ENCODE results near the gene SPTLC1. TPM values are rescaled to one million over a fixed set of nuclear protein-coding genes. Genes with fewer than 3 reads are reported as not detected.

SPTLC1 gene
- polyA plus RNA-seq, 1 donor: 47.1 TPM

Other genes with a start within 250 kb of the SPTLC1 start
- 3.1 TPM for gene ROR2, start 165.2 kb downstream of the SPTLC1 start, polyA plus RNA-seq (ENCODE audit: insufficient read length)
- gene IARS1, start 178.3 kb upstream of the SPTLC1 start, polyA plus RNA-seq (ENCODE audit: insufficient read length): 64.0 TPM
- 26.7 TPM for gene NOL8, start 209.9 kb upstream of the SPTLC1 start, polyA plus RNA-seq (ENCODE audit: insufficient read length)
- 4.9 TPM for gene CENPP, start 210.5 kb upstream of the SPTLC1 start, polyA plus RNA-seq (ENCODE audit: insufficient read length)